WTC11 (cell line): ENCODE results near the gene TMEM14A.

Experiments
- ATF1 ChIP-seq: sonication (generic); formaldehyde crosslinking; IDR thresholded peaks from 2 replicates; pipeline ENCODE4 v1.8.1; 2023; ENCODE audit warnings: mild to moderate bottlenecking, moderate library complexity, missing genetic modification reagents
- CTCF ChIP-seq: fragments of 200-600 bp; IDR thresholded peaks from 2 replicates; pipeline ENCODE4 v1.8.0; 2022; ENCODE audit warnings: antibody characterized with exemption
- MYBL2 ChIP-seq: sonication (generic); formaldehyde crosslinking; IDR thresholded peaks from 2 replicates; pipeline ENCODE4 v1.8.1; 2023; ENCODE audit warnings: mild to moderate bottlenecking, moderate library complexity, missing genetic modification reagents
- SMAD3 ChIP-seq: sonication (generic); formaldehyde crosslinking; IDR thresholded peaks from 2 replicates; pipeline ENCODE4 v1.8.0; 2022; ENCODE audit warnings: missing genetic modification reagents, mild to moderate bottlenecking, borderline replicate concordance
- TP53 ChIP-seq: sonication (generic); formaldehyde crosslinking; IDR thresholded peaks from 2 replicates; pipeline ENCODE4 v1.8.1; 2023; ENCODE audit warnings: mild to moderate bottlenecking, missing genetic modification reagents
- ZNF138 ChIP-seq: sonication (generic); formaldehyde crosslinking; conservative IDR thresholded peaks from 2 replicates; pipeline ENCODE4 v1.8.1; 2022; ENCODE audit warnings: mild to moderate bottlenecking, moderate library complexity, missing genetic modification reagents
- TF ChIP-seq, protein P1 (sequence below): sonication (generic); formaldehyde crosslinking; conservative IDR thresholded peaks from 2 replicates; pipeline ENCODE4 v1.8.1; 2022; ENCODE audit warnings: mild to moderate bottlenecking, missing genetic modification reagents
- TF ChIP-seq, protein P2 (sequence below): fragments of 250-450 bp; sonication (Bioruptor Pico); IDR thresholded peaks from 2 replicates; pipeline ENCODE4 v2.1.2; 2022; ENCODE audit warnings: mild to moderate bottlenecking, moderate library complexity

GRCh38 chr6:52706001-52706400 lies 35.1 kb downstream of the TMEM14A start:
- TF ChIP-seq ATF1 (no peak), CTCF (no peak), ZNF138 (no peak), TP53 (CRISPR knock-in tag) (no peak), SMAD3 (CRISPR knock-in tag) (no peak), MYBL2 (CRISPR knock-in tag) (no peak)
- TF ChIP-seq, protein P1, sequence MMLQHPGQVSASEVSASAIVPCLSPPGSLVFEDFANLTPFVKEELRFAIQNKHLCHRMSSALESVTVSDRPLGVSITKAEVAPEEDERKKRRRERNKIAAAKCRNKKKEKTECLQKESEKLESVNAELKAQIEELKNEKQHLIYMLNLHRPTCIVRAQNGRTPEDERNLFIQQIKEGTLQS (CRISPR knock-in tag), result no peak
- TF ChIP-seq, protein P2, sequence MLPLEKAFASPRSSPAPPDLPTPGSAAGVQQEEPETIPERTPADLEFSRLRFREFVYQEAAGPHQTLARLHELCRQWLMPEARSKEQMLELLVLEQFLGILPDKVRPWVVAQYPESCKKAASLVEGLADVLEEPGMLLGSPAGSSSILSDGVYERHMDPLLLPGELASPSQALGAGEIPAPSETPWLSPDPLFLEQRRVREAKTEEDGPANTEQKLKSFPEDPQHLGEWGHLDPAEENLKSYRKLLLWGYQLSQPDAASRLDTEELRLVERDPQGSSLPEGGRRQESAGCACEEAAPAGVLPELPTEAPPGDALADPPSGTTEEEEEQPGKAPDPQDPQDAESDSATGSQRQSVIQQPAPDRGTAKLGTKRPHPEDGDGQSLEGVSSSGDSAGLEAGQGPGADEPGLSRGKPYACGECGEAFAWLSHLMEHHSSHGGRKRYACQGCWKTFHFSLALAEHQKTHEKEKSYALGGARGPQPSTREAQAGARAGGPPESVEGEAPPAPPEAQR (CRISPR knock-in tag), result no peak
